Tibial artery (tissue), 4 donors: ENCODE data around the gene ALPL.
"Not testable (repeated sequence)": the region's sequence is repeated elsewhere in the genome, so short reads cannot be mapped to it uniquely, and the experiment has no call there.

Experiments
- DNase-seq, 2 donors: peaks; one replicate each; pipeline ENCODE4 v3.0.0-alpha.2; 2019
- H3K27ac ChIP-seq, 2 donors: fragments of 200-600 bp; sonication (generic) in 1 of 2; 1 replicate in 1 of 2; 2 replicates in 1 of 2; pipeline ENCODE4 v1.5.1; 2018 to 2019; ENCODE audit warnings: mild to moderate bottlenecking in 1 of 2
- H3K27me3 ChIP-seq, 2 donors: fragments of 200-600 bp; sonication (generic) in 1 of 2; one replicate each; pipeline versions ENCODE4 v1.5.1 to v1.6.0; 2016 to 2019
- H3K36me3 ChIP-seq, 3 donors: fragments of 200-600 bp; sonication (generic) in 2 of 3; one replicate each; pipeline ENCODE4 v1.5.1; 2016 to 2019; ENCODE audit warnings: mild to moderate bottlenecking in 2 of 3
- H3K4me1 ChIP-seq, 4 donors: fragments of 200-600 bp; sonication (generic) in 2 of 4; 1 replicate in 3 of 4; 2 replicates in 1 of 4; pipeline ENCODE4 v1.5.1; 2016 to 2019
- H3K4me3 ChIP-seq, 2 donors: fragments of 200-600 bp; sonication (generic) in 1 of 2; 1 replicate in 1 of 2; 2 replicates in 1 of 2; pipeline ENCODE4 v1.5.1; 2018 to 2019; ENCODE audit warnings: mild to moderate bottlenecking in 2 of 2
- H3K9me3 ChIP-seq, 3 donors: fragments of 200-600 bp; sonication (generic) in 1 of 3; one replicate each; pipeline ENCODE4 v1.5.1; 2016 to 2019
- intact Hi-C: fragments of 100-400 bp; cut with DNase I; formaldehyde crosslinking; loops from one replicate; pipeline ENCODE4 v1.15.0; 2023; ENCODE audit warnings: low total_unique reads
- TF ChIP-seq, protein P1 (sequence below), 2 experiments: fragments of 200-600 bp in 1 of 2; fragments of 450-650 bp in 1 of 2; IDR thresholded peaks; one replicate each; pipeline ENCODE4 v1.5.1; 2017 to 2019; ENCODE audit warnings: antibody characterized with exemption in 2 of 2, mild to moderate bottlenecking in 1 of 2, moderate library complexity in 1 of 2

Gene ALPL

DNA sequence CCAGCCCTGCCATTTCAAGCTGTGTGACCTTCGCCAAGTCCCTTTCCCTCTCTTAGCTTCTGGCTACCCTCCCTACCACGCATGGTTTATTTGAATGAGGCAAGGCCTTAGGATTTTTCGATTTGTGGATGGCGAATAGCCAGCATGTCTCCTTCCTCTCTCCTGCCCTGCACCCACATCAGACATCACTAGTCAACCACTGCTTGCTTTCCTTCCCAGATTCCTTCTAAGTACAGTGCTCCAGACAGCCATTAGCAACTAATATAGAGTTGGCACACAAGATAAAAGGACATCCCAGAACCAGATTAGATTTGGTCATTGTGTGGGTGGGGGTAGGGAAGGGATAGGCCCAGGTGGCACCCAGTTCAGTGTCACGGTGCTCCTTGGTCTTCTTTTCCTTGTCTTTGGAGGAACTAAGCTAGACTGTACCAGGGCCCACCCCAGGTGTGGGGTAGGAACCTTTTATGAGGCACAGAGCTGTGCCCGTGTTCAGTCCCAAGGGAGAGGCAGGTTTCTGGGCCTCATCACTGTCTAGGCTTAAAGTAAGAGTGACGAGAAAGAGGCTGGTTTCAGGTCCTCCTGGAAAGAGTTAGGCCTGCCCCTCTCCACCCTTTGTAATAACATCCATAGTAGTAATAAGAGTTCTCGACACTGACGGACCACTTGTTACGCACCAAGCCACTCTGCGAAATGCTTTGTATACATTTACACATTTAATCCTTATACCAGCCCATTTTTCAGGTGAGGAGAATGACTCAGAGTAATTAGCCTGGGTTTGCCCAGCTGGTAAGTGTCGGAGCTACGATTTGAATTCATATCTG, 8.6 kb downstream of the ALPL start:
- H3K27me3 ChIP-seq: peaks cover 0 to 4% of the 10 kb centered on the region in 2 donors
- H3K9me3 ChIP-seq: no peaks in the 10 kb centered on the region
- H3K4me1 ChIP-seq: no peaks in the 10 kb centered on the region
- intact Hi-C loops: no loop called here
- no peak for DNase-seq
- H3K4me3 ChIP-seq: no peak overlapping the region
- H3K36me3 ChIP-seq: no peaks in the 10 kb centered on the region
- TF ChIP-seq, protein P1, sequence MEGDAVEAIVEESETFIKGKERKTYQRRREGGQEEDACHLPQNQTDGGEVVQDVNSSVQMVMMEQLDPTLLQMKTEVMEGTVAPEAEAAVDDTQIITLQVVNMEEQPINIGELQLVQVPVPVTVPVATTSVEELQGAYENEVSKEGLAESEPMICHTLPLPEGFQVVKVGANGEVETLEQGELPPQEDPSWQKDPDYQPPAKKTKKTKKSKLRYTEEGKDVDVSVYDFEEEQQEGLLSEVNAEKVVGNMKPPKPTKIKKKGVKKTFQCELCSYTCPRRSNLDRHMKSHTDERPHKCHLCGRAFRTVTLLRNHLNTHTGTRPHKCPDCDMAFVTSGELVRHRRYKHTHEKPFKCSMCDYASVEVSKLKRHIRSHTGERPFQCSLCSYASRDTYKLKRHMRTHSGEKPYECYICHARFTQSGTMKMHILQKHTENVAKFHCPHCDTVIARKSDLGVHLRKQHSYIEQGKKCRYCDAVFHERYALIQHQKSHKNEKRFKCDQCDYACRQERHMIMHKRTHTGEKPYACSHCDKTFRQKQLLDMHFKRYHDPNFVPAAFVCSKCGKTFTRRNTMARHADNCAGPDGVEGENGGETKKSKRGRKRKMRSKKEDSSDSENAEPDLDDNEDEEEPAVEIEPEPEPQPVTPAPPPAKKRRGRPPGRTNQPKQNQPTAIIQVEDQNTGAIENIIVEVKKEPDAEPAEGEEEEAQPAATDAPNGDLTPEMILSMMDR (IDR thresholded peaks at IDR 0.05): no peak
- H3K27ac ChIP-seq: no peak overlapping the region

DNA sequence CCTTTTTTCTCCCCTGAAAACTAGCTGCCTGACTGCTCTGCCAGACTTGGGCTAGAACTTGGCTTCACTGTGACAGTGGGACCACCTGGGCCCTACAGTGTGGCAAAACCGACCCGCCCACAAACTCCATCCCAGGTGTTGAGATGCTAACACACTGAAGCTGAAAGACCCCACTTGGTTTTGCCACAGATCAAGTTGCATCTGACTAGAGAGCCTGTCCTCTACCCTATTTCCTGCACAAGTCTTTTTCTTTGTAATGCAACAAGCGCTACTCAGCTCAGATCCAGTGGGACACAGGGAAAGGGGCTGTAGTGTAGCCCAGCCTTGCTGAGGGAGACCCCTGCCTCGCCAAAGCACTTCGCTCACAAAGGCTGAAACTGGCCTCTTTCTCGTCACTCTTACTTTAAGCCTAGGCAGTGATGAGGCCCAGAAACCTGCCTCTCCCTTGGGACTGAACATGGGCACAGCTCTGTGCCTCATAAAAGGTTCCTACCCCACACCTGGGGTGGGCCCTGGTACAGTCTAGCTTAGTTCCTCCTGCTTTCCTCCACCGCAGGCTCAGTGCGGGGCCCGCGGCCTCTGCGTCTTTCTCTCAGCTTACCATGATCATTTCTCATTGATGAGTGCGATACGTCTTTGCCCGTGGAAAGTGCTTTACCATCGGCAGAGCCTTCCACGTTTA, 9.7 kb downstream of the ALPL start:
- intact Hi-C loops: no loop called here
- no peaks in the 10 kb centered on the region for H3K36me3 ChIP-seq
- H3K9me3 ChIP-seq: no peaks in the 10 kb centered on the region
- TF ChIP-seq, protein P1 (IDR thresholded peaks at IDR 0.05): no peak
- H3K4me1 ChIP-seq: no peaks in the 10 kb centered on the region
- H3K27me3 ChIP-seq: peaks cover 0 to 4% of the 10 kb centered on the region in 2 donors
- H3K27ac ChIP-seq: no peak overlapping the region
- DNase-seq: no peak
- H3K4me3 ChIP-seq: no peak overlapping the region

DNA sequence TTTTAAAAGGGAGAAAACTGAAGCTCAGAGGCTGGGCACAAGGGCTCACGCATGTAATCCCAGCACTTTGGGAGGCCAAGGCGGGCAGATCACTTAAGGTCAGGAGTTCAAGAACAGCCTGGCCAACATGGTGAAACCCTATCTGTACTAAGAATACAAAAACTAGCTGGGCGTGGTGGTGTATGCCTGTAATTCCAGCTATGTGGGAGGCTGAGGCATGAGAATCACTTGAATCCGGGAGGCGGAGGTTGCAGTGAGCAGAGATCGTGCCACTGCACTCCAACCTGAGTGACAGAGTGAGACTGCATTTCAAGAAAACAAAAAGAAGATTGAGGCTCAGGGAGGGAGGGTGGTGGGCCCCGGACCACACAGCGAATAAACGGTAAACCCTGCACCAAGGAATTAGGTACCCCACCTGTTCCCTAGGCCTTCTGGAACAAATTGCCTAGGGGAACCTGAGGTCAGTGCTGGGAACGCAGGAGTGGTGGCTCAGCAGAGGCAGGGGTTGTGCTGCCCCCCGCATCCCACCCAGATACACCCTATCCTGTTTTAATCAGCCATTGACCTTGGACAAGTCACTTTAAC, 10.4 kb downstream of the ALPL start:
- intact Hi-C loops: not testable (repeated sequence)

DNA sequence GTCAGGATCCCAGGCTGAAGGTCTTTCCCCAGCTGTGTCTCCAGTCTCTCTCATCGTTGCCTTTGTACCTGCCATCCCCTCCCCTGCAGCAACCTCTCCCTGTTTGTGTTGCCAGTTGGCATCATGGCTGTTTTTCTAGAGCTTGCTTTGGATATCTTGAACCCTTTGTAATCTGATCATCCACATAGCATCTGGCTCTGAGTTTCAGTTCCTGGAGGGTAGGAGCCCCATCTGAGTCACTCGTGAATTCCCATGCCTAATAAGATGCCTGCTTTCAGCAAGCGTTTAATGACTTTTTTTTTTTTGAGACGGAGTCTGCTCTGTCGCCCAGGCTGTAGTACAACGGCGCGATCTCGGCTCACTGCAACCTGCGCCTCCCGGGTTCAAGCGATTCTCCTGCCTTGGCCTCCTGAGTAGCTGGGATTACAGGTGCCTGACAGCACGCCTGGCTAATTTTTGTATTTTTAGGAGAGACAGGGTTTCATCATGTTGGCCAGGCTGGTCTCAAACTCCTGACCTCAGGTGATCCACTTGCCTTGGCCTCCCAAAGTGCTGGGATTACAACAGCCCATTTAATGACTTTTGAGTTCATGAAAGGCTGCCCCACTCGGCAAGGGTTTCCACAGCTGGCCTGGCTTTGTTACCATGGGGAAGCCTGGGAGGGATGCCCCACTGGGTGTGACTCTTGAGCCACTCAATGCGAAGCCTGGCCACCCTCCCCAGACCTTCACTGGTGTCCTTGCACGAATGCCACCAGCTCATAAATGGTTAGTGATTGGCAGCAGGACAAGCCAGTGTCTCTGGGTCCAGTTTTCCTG, 11.9 kb downstream of the ALPL start:
- Histone ChIP-seq H3K9me3 (no peaks in the 10 kb centered on the region), H3K36me3 (no peaks in the 10 kb centered on the region), H3K4me1 (no peaks in the 10 kb centered on the region), H3K27ac (no peak overlapping the region), H3K4me3 (no peak overlapping the region), H3K27me3 (no peaks in the 10 kb centered on the region)
- DNase-seq: no peak
- TF ChIP-seq, protein P1 (IDR thresholded peaks at IDR 0.05): no peak
- intact Hi-C loops: no loop called here

More for the DNA sequence above, 10.4 kb downstream of the ALPL start:
- H3K36me3 ChIP-seq, H3K27ac ChIP-seq, H3K9me3 ChIP-seq, H3K4me1 ChIP-seq, H3K27me3 ChIP-seq, DNase-seq, H3K4me3 ChIP-seq: not testable (repeated sequence)

DNA sequence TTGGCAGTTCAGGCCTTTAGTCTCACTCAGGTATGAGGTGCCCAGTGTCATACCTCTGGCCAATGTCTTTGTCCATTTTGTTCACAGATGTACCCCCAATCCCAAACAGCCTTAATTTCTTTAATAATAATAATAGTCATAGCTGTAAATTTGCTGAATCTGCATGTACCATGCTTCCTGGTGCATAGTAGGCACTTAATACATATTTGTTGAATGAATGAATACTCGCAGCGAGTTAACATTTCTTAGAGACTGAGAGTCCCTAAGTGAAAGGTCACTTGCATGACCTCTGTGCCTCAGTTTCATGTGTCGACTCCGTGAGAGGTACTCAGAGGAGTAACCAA, 12.5 kb downstream of the ALPL start:
- intact Hi-C loops: no loop called here

More for the DNA sequence above, 12.5 kb downstream of the ALPL start:
- Histone ChIP-seq H3K27ac (no peak overlapping the region), H3K4me3 (no peak overlapping the region), H3K36me3 (no peaks in the 10 kb centered on the region), H3K9me3 (no peaks in the 10 kb centered on the region), H3K4me1 (no peaks in the 10 kb centered on the region), H3K27me3 (no peaks in the 10 kb centered on the region)
- TF ChIP-seq, protein P1 (IDR thresholded peaks at IDR 0.05): no peak
- DNase-seq: no peak
